B cell (primary cell): ENCODE results near the gene XPO6.

ENCODE experiments used
- CTCF ChIP-seq: fragments of 200-600 bp; IDR thresholded peaks from one replicate; pipeline ENCODE4 v1.8.0; 2022; ENCODE audit warnings: antibody characterized with exemption, mild to moderate bottlenecking
- EZH2 ChIP-seq: IDR thresholded peaks from 2 replicates; pipeline ENCODE4 v1.6.1; 2012; ENCODE audit warnings: borderline replicate concordance, low read depth, mild to moderate bottlenecking, moderate library complexity, low read length; ENCODE audit not compliant: insufficient read depth, poor library complexity, severe bottlenecking

- TF ChIP-seq CTCF: no peak
- no peak for TF ChIP-seq EZH2
These were observed 50.1 kb downstream of the XPO6 start for GRCh38 chr16:28161626-28162025.
